HepG2 (cell line): Measurements from ENCODE around the gene MZF1. TPM values are rescaled to one million over a fixed set of nuclear protein-coding genes. Genes with fewer than 3 reads are reported as not detected.
A peak's percentile ranks its signal among the peaks of the same experiment; 100 is the strongest.
"Not testable (repeated sequence)": the region's sequence is repeated elsewhere in the genome, so short reads cannot be mapped to it uniquely, and the experiment has no call there.

Experiments used
- ATAC-seq: fragments of 200-7000 bp; cut with Tn5 transposase; 3 replicates; pipeline ENCODE4 v1.9.1; 2020; ENCODE audit warnings: mild to moderate bottlenecking, moderate library complexity
- BruUV-seq: library from RNA; stranded (reverse); fragments of 400-500 nt; replicated peaks from 2 replicates; lab custom pipeline; 2021; lab: Mats Ljungman, UMichigan
- CTCF ChIA-PET: fragments of 300-600 bp; formaldehyde crosslinking; extraction: SDS; loops from one replicate; lab custom pipeline; 2021; ENCODE audit warnings: low total read pairs, inconsistent platforms, low intra/inter-chr PET ratio; lab: Yijun Ruan, JAX
- POLR2A ChIA-PET: fragments of 350-600 bp; sonication (Branson Sonifier 250); formaldehyde crosslinking; loops from one replicate; lab custom pipeline; 2020; ENCODE audit warnings: antibody characterized with exemption, inconsistent platforms; lab: Yijun Ruan, JAX
- DNase-seq: peaks from one replicate; pipeline ENCODE4 v3.0.0-alpha.2; 2015; ENCODE audit warnings: low spot score
- FAIRE-seq: peaks from 3 replicates; lab custom pipeline; 2011; peaks lifted over from hg19 to GRCh38; lab: Jason Lieb, UNC
- H2AFZ ChIP-seq: one replicate; pipeline ENCODE4 v1.6.1; 2011; ENCODE audit warnings: low read length, inconsistent platforms
- H3K27ac ChIP-seq: fragments of 300-600 bp; 3 replicates; pipeline ENCODE4 v1.8.0; 2011; ENCODE audit warnings: mixed run types, mild to moderate bottlenecking, mixed read lengths, low read length, inconsistent platforms; ENCODE audit not compliant: insufficient read depth; ENCODE audit errors: extremely low read length
- H3K27me3 ChIP-seq, 2 experiments: fragments of 200-600 bp in 1 of 2; 2 replicates in 1 of 2; 3 replicates in 1 of 2; pipeline versions ENCODE4 v1.6.0 to v1.8.0; 2011; ENCODE audit warnings: low read length in 2 of 2, mild to moderate bottlenecking in 2 of 2, moderate library complexity in 2 of 2, inconsistent platforms in 1 of 2; ENCODE audit not compliant: insufficient read depth in 2 of 2, control insufficient read depth in 1 of 2
- H3K36me3 ChIP-seq, 2 experiments: fragments of 200-600 bp in 1 of 2; replicated peaks in 1 of 2; 2 replicates in 1 of 2; 3 replicates in 1 of 2; pipeline versions ENCODE4 v1.5.1 to v1.8.0; 2011; ENCODE audit warnings: low read length in 2 of 2, inconsistent platforms in 1 of 2; ENCODE audit not compliant: insufficient read depth in 2 of 2, control insufficient read depth in 1 of 2
- H3K4me1 ChIP-seq: 2 replicates; pipeline ENCODE4 v1.5.1; 2012; ENCODE audit warnings: low read length, inconsistent platforms; ENCODE audit not compliant: insufficient read depth
- H3K4me2 ChIP-seq: 2 replicates; pipeline ENCODE4 v1.6.0; 2011; ENCODE audit warnings: low read depth, low read length, inconsistent platforms
- H3K4me3 ChIP-seq, 3 experiments: fragments of 200-600 bp in 1 of 3; sonication (generic), shearing (Covaris generic) in 1 of 3; replicated peaks in 1 of 3; 2 replicates each; pipeline ENCODE4 v1.5.1; 2011 to 2016; ENCODE audit warnings: low read length in 3 of 3, inconsistent platforms in 2 of 3, low read depth in 2 of 3, mild to moderate bottlenecking in 2 of 3, control low read depth in 1 of 3, mixed read lengths in 1 of 3; ENCODE audit not compliant: insufficient read depth in 1 of 3
- H3K79me2 ChIP-seq: one replicate; pipeline ENCODE4 v1.6.1; 2011; ENCODE audit warnings: low read length, inconsistent platforms; ENCODE audit not compliant: insufficient read depth
- H3K9ac ChIP-seq: 2 replicates; pipeline ENCODE4 v1.6.0; 2011; ENCODE audit warnings: mild to moderate bottlenecking, low read depth, low read length, inconsistent platforms; ENCODE audit not compliant: insufficient read depth
- H3K9me3 ChIP-seq: 2 replicates; pipeline ENCODE4 v1.5.1; 2012; ENCODE audit warnings: mild to moderate bottlenecking, low read length
- H4K20me1 ChIP-seq: 2 replicates; pipeline ENCODE4 v1.6.0; 2011; ENCODE audit warnings: inconsistent platforms, mild to moderate bottlenecking, low read length, moderate library complexity; ENCODE audit not compliant: insufficient read depth
- TCF12 ChIP-seq, 2 experiments: fragments of 450-650 bp in 1 of 2; sonication (generic) in 1 of 2; formaldehyde crosslinking in 1 of 2; IDR thresholded peaks; 2 replicates each; pipeline versions ENCODE4 v1.6.1 to v1.8.0; 2017 to 2022; ENCODE audit warnings: antibody characterized with exemption in 1 of 2, mild to moderate bottlenecking in 1 of 2, missing genetic modification reagents in 1 of 2, moderate library complexity in 1 of 2
- ZNF18 ChIP-seq: sonication (generic); formaldehyde crosslinking; IDR thresholded peaks from 2 replicates; pipeline ENCODE4 v1.8.0; 2022; ENCODE audit warnings: mild to moderate bottlenecking, missing genetic modification reagents; ENCODE audit not compliant: insufficient replicate concordance
- ZSCAN22 ChIP-seq: sonication (generic); formaldehyde crosslinking; IDR thresholded peaks from 2 replicates; pipeline ENCODE4 v1.4.0; 2020; ENCODE audit warnings: mild to moderate bottlenecking, missing genetic modification reagents
- WGBS: methylation state at CpG from one replicate; pipeline ENCODE4 v1.1.6; 2017; ENCODE audit warnings: low lambda C conversion rate; 5-methylcytosine and 5-hydroxymethylcytosine counted together
- in situ Hi-C: cut with HindIII; loops from 2 replicates; pipeline ENCODE4 v1.10.0; 2017; ENCODE audit warnings: low pct_unique_long_range_greater_than_20kb; ENCODE audit not compliant: extremely low pct_ligation_motif_present
- intact Hi-C: fragments of 100-400 bp; cut with micrococcal nuclease; formaldehyde crosslinking; loops from one replicate; pipeline ENCODE4 v1.10.0; 2022; ENCODE audit not compliant: unreplicated experiment
- polyA plus RNA-seq, 8 experiments: library from polyadenylated mRNA; depleted of rRNA in 3 of 8; stranded (reverse) in 7 of 8; unstranded in 1 of 8; fragments of >200 nt; fragmentation: Illumina TruSeq in 4 of 8; extraction: Trizol in 4 of 8; gene quantifications; 2 replicates each; pipeline versions ENCODE4 v1.2.1 to v1.2.3, GENCODE V29; 2011 to 2016; ENCODE audit warnings: low read depth in 4 of 8, missing spikeins in 1 of 8, mixed read lengths in 1 of 8; ENCODE audit not compliant: insufficient read depth in 1 of 8
- total RNA-seq, 5 experiments: library from RNA; depleted of rRNA; stranded (reverse); fragments of >200 nt; fragmentation: Illumina TruSeq; extraction: Trizol; gene quantifications; 2 replicates each; pipeline ENCODE4 v1.2.3, GENCODE V29; 2016; ENCODE audit warnings: low read depth in 1 of 5

MZF1 gene
- total and polyA plus RNA-seq, 2 of the 13 experiments (the other 11 are each of a cell fraction or from before 2014, with no cell fraction given): 3.1 to 8.1 TPM

- peaks cover 27% of the 10 kb centered on the region for H3K4me1 ChIP-seq
These were observed 30.3 kb downstream of the MZF1 start for GRCh38 chr19:58542641-58543372.

DNA sequence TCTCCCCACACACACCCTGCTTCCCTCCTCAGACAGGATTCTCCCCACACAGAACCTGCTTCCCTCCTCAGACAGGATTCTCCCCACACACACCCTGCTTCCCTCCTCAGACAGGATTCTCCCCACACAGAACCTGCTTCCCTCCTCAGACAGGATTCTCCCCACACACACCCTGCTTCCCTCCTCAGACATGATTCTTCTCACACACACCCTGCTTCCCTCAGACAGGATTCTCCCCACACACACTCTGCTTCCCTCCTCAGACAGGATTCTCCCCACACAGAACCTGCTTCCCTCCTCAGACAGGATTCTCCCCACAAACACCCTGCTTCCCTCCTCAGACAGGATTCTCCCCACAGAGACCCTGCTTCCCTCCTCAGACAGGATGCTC, 34.0 kb downstream of the MZF1 start:
- ATAC-seq, in situ Hi-C loops, CTCF ChIA-PET, H3K27me3 ChIP-seq, BruUV-seq, H3K9ac ChIP-seq, intact Hi-C loops, H3K9me3 ChIP-seq, H2AFZ ChIP-seq, H3K79me2 ChIP-seq, H3K27ac ChIP-seq, FAIRE-seq, H4K20me1 ChIP-seq, H3K36me3 ChIP-seq, H3K4me3 ChIP-seq, DNase-seq, H3K4me2 ChIP-seq: not testable (repeated sequence)
- peak; percentile 94 for TF ChIP-seq ZSCAN22 (CRISPR knock-in tag)
- POLR2A ChIA-PET: interaction anchor here (1.6 kb wide), 1 partner anchor 19 kb away, joined by 5 read pairs; the partner anchor contains the start of gene ZBTB45
- peaks cover 22% of the 10 kb centered on the region for H3K4me1 ChIP-seq

More at GRCh38 chr19:58542641-58543372, 30.3 kb downstream of the MZF1 start:
- BruUV-seq; H3K9me3 ChIP-seq; ATAC-seq; FAIRE-seq; CTCF ChIA-PET; H3K9ac ChIP-seq; intact Hi-C loops; H3K27ac ChIP-seq; DNase-seq; H2AFZ ChIP-seq; in situ Hi-C loops; H3K27me3 ChIP-seq; TF ChIP-seq TCF12 (IDR thresholded peaks at IDR 0.05): not testable (repeated sequence)
- Histone ChIP-seq H3K4me3 (peak overlapping the region in 2 of 3 experiments; percentile 64 to 96; a peak in 2 of 6 replicates), H3K79me2 (peaks cover 32% of the 10 kb centered on the region), H3K36me3 (peaks cover 10 to 22% of the 10 kb centered on the region in 2 experiments), H4K20me1 (peaks cover 29% of the 10 kb centered on the region), H3K4me2 (peak overlapping the region; percentile 74)
- 67% methylated on average over 17 of the region's 18 CpGs for WGBS
- TF ChIP-seq ZNF18 (CRISPR knock-in tag): peak; percentile 10
- peak; percentile 90 for TF ChIP-seq ZSCAN22 (CRISPR knock-in tag)
- TF ChIP-seq TCF12 (CRISPR knock-in tag; IDR thresholded peaks at IDR 0.05): 0 out of 2 replicates have a peak, but pooled peaks have one; percentile 12
- POLR2A ChIA-PET: interaction anchor here (1.1 to 3.6 kb wide), 8 partner anchors 11 to 359 kb away, joined by 4 to 59 read pairs (median 18); partner anchors contain the start of genes CHMP2A, UBE2M, ZBTB45 and ZNF497
